HFFc6 (cell line): Measurements from ENCODE around the gene CHN1. TPM values are rescaled to one million over a fixed set of nuclear protein-coding genes. Genes with fewer than 3 reads are reported as not detected.

Experiments
- DNase-seq: peaks from one replicate; pipeline ENCODE4 v3.0.0-alpha.2; 2018
- H3K27ac Mint-ChIP-seq: 2 replicates; pipeline ENCODE4 v1.8.0; 2020; ENCODE audit warnings: mild to moderate bottlenecking, mixed read lengths
- H3K27me3 Mint-ChIP-seq: 2 replicates; pipeline ENCODE4 v1.8.0; 2021; ENCODE audit warnings: mild to moderate bottlenecking, moderate library complexity, mixed read lengths; ENCODE audit not compliant: insufficient read depth
- H3K36me3 Mint-ChIP-seq: 2 replicates; pipeline ENCODE4 v1.8.0; 2021; ENCODE audit warnings: low read depth, mixed read lengths
- H3K4me1 Mint-ChIP-seq: 2 replicates; pipeline ENCODE4 v1.8.0; 2020; ENCODE audit warnings: low read depth, mixed read lengths
- H3K4me3 Mint-ChIP-seq: 2 replicates; pipeline ENCODE4 v1.8.0; 2020; ENCODE audit warnings: mild to moderate bottlenecking, moderate library complexity, mixed read lengths
- H3K9me3 Mint-ChIP-seq: 2 replicates; pipeline ENCODE4 v1.8.0; 2020; ENCODE audit warnings: mild to moderate bottlenecking, mixed read lengths
- CTCF ChIP-seq: fragments of 200-600 bp; sonication (generic); IDR thresholded peaks from 2 replicates; pipeline ENCODE4 v1.5.0; 2021; ENCODE audit warnings: antibody characterized with exemption, mild to moderate bottlenecking
- total RNA-seq, 6 experiments: library from RNA; stranded (reverse); fragmentation: NEBNext Ultra II Directional; extraction: Animal tissue kit (Norgen Biotek cat#: 25700); gene quantifications; 2 replicates in 1 of 6; 3 replicates in 5 of 6; pipeline ENCODE4 v1.2.3, GENCODE V29; 2021

Gene CHN1
- total RNA-seq, 6 experiments from 2014 or later, result 85.5 to 104 (median 97.2) TPM

GRCh38 chr2:174992886-174993285, 12.3 kb downstream of the CHN1 start:
- TF ChIP-seq CTCF, result no peak
- Mint-ChIP-seq H3K9me3 (no peaks in the 10 kb centered on the region), H3K36me3 (no peaks in the 10 kb centered on the region), H3K4me3 (no peak overlapping the region), H3K27ac (no peak overlapping the region), H3K27me3 (no peaks in the 10 kb centered on the region; the same call in none of the 2 replicates), H3K4me1 (peaks cover 11% of the 10 kb centered on the region)
- no peak for DNase-seq

- Mint-ChIP-seq H3K36me3 (no peaks in the 10 kb centered on the region), H3K27me3 (no peaks in the 10 kb centered on the region), H3K4me3 (no peak overlapping the region), H3K27ac (no peak overlapping the region), H3K4me1 (peaks cover 32% of the 10 kb centered on the region), H3K9me3 (no peaks in the 10 kb centered on the region)
- TF ChIP-seq CTCF, result peak; percentile 88
- DNase-seq, result peak; percentile 33
Observed at GRCh38 chr2:174985614-174986013, 19.6 kb downstream of the CHN1 start.

- Mint-ChIP-seq H3K27ac (no peak overlapping the region), H3K9me3 (no peaks in the 10 kb centered on the region)
Observed at GRCh38 chr2:174984561-174984960, 20.6 kb downstream of the CHN1 start.

GRCh38 chr2:174981331-174981730, 23.9 kb downstream of the CHN1 start:
- H3K27ac Mint-ChIP-seq, result no peak overlapping the region
- H3K4me1 Mint-ChIP-seq, result peaks cover 32% of the 10 kb centered on the region
- H3K4me3 Mint-ChIP-seq, result no peak overlapping the region
- H3K36me3 Mint-ChIP-seq, result no peaks in the 10 kb centered on the region
- H3K27me3 Mint-ChIP-seq, result no peaks in the 10 kb centered on the region
- H3K9me3 Mint-ChIP-seq, result no peaks in the 10 kb centered on the region
- TF ChIP-seq CTCF, result no peak
- peak; percentile 29 for DNase-seq

More at GRCh38 chr2:174984561-174984960, 20.6 kb downstream of the CHN1 start:
- no peak for TF ChIP-seq CTCF
- H3K4me1 Mint-ChIP-seq, result peaks cover 32% of the 10 kb centered on the region
- H3K27me3 Mint-ChIP-seq, result no peaks in the 10 kb centered on the region
- no peak for DNase-seq
- no peaks in the 10 kb centered on the region for H3K36me3 Mint-ChIP-seq
- H3K4me3 Mint-ChIP-seq, result no peak overlapping the region

GRCh38 chr2:174979996-174980395, 25.2 kb downstream of the CHN1 start:
- no peak overlapping the region for H3K4me3 Mint-ChIP-seq
- peaks cover 36% of the 10 kb centered on the region for H3K4me1 Mint-ChIP-seq
- TF ChIP-seq CTCF, result no peak
- no peaks in the 10 kb centered on the region for H3K36me3 Mint-ChIP-seq
- H3K9me3 Mint-ChIP-seq, result no peaks in the 10 kb centered on the region
- H3K27me3 Mint-ChIP-seq, result no peaks in the 10 kb centered on the region
- no peak for DNase-seq
- no peak overlapping the region for H3K27ac Mint-ChIP-seq

- no peak overlapping the region for H3K4me3 Mint-ChIP-seq
- H3K27ac Mint-ChIP-seq, result no peak overlapping the region
- H3K36me3 Mint-ChIP-seq, result 0 out of 2 replicates have a peak, but pooled peaks cover 3% of the 10 kb centered on the region
- no peak for TF ChIP-seq CTCF
- peaks cover 44% of the 10 kb centered on the region for H3K4me1 Mint-ChIP-seq
- H3K9me3 Mint-ChIP-seq, result no peaks in the 10 kb centered on the region; the same call in 1 of the 2 replicates
- no peaks in the 10 kb centered on the region for H3K27me3 Mint-ChIP-seq
- DNase-seq, result no peak
Observed at GRCh38 chr2:174977364-174977763, 27.8 kb downstream of the CHN1 start.
